Heart left ventricle (tissue), 16 donors: Measurements from ENCODE around the gene GPC6. TPM values are rescaled to one million over a fixed set of nuclear protein-coding genes. Genes with fewer than 3 reads are reported as not detected.

Experiments used
- ATAC-seq, 4 donors: fragments of 200-7000 bp; cut with Tn5 transposase; one replicate each; pipeline ENCODE4 v1.9.1; 2020 to 2022; ENCODE audit warnings: moderate library complexity in 4 of 4, mild to moderate bottlenecking in 3 of 4, moderate number of reproducible peaks in 1 of 4
- DNase-seq, 5 donors: peaks; one replicate each; pipeline ENCODE4 v3.0.0-alpha.2; 2020
- H3K27ac ChIP-seq, 12 donors: fragments of 200-600 bp; sonication (generic) in 4 of 12; one replicate each; pipeline versions ENCODE4 v1.5.0 to v1.8.0; 2016 to 2022; ENCODE audit warnings: mild to moderate bottlenecking in 2 of 12
- H3K27me3 ChIP-seq, 9 donors: fragments of 200-600 bp; sonication (generic) in 2 of 9; one replicate each; pipeline versions ENCODE4 v1.5.1 to v1.8.0; 2016 to 2022; ENCODE audit warnings: mild to moderate bottlenecking in 3 of 9
- H3K36me3 ChIP-seq, 9 donors: fragments of 200-600 bp; sonication (generic) in 2 of 9; one replicate each; pipeline versions ENCODE4 v1.5.0 to v1.8.0; 2018 to 2022; ENCODE audit warnings: mild to moderate bottlenecking in 2 of 9
- H3K4me1 ChIP-seq, 12 donors: fragments of 200-600 bp; sonication (generic) in 4 of 12; one replicate each; pipeline versions ENCODE4 v1.5.0 to v1.8.0; 2016 to 2022; ENCODE audit warnings: mild to moderate bottlenecking in 3 of 12
- H3K4me3 ChIP-seq, 12 donors: fragments of 200-600 bp; sonication (generic) in 4 of 12; one replicate each; pipeline versions ENCODE4 v1.5.0 to v1.8.0; 2017 to 2022; ENCODE audit warnings: mild to moderate bottlenecking in 9 of 12, moderate library complexity in 4 of 12
- H3K9me3 ChIP-seq, 12 donors: fragments of 200-600 bp; sonication (generic) in 4 of 12; one replicate each; pipeline versions ENCODE4 v1.5.0 to v1.8.0; 2016 to 2022; ENCODE audit warnings: mild to moderate bottlenecking in 1 of 12
- CTCF ChIP-seq, 12 donors: fragments of 200-600 bp; sonication (generic) in 4 of 12; IDR thresholded peaks; one replicate each; pipeline versions ENCODE4 v1.5.0 to v1.8.0; 2018 to 2022; ENCODE audit warnings: antibody characterized with exemption in 12 of 12, mild to moderate bottlenecking in 5 of 12
- POLR2A ChIP-seq, 2 donors: fragments of 450-650 bp; IDR thresholded peaks; one replicate each; pipeline ENCODE4 v1.6.1; 2017; ENCODE audit warnings: antibody characterized with exemption in 2 of 2, mild to moderate bottlenecking in 2 of 2, moderate library complexity in 2 of 2
- WGBS, 4 donors: extraction: QIAGEN DNeasy Blood & Tissue Kit in 2 of 4; methylation state at CpG; one replicate each; pipeline versions ENCODE4 v1.1.5 to v1.1.7; 2013 to 2018; 5-methylcytosine and 5-hydroxymethylcytosine counted together
- intact Hi-C, 10 donors: fragments of 100-400 bp; cut with DNase I; formaldehyde crosslinking; loops; one replicate each; pipeline versions ENCODE4 v1.11.1 to v1.14.2; 2022
- polyA plus RNA-seq, 2 donors: library from polyadenylated mRNA; stranded (reverse); fragments of 200-250 nt; gene quantifications; one replicate each; pipeline ENCODE4 v1.2.3, GENCODE V29; 2013
- total RNA-seq, 9 donors: library from RNA; depleted of rRNA in 2 of 9; stranded (reverse); fragments of >200 nt in 2 of 9; fragmentation: NEBNext Ultra II Directional in 3 of 9; extraction: Animal tissue kit (Norgen Biotek cat#: 25700) in 3 of 9; gene quantifications; one replicate each; pipeline versions ENCODE4 v1.1.0 to v1.2.4, GENCODE V29; 2016 to 2023
- donor health status: ischemic (EF 13 %, LVEDD 7.1; RV severe dilation, severe dysfunction).
- donor health status: healthy with polysubstance abuse.
- donor health status: DM: no; HTN: yes; CAD: no.
- donor health status: DM: no; HTN: no; CAD: no.
- donor health status: ischemic (EF 25% LVEDD 6.9; RV normal size, moderate dysfunction).
- donor health status: ischemic (EF 25% LVEDD 5.7; RV mildly dilated, moderate dysfunction).
- donor health status: healthy.
- donor health status: DM: yes; HTN: yes; CAD: no.
- donor health status: ischemic (EF 35%, LVEDD 5.7; RV mildly dilated, moderate dysfunction).
- donor health status: nonischemic (EF 11% LVEDD 7.7; RV severe dilation, severe dysfunction).
- donor health status: DM: yes; HTN: yes; CAD: no.
- donor health status: PGD.
- donor health status: ischemic (EF 29% LVEDD 5.4; RV normal size, mild dysfunction).
- donor health status: nonischemic (EF 23%, LVEDD 6.1; RV moderate dilation, normal function).

The GPC6 gene
- total and polyA plus RNA-seq, 11 donors: 0.08 to 6.2 (median 2.0) TPM

DNA sequence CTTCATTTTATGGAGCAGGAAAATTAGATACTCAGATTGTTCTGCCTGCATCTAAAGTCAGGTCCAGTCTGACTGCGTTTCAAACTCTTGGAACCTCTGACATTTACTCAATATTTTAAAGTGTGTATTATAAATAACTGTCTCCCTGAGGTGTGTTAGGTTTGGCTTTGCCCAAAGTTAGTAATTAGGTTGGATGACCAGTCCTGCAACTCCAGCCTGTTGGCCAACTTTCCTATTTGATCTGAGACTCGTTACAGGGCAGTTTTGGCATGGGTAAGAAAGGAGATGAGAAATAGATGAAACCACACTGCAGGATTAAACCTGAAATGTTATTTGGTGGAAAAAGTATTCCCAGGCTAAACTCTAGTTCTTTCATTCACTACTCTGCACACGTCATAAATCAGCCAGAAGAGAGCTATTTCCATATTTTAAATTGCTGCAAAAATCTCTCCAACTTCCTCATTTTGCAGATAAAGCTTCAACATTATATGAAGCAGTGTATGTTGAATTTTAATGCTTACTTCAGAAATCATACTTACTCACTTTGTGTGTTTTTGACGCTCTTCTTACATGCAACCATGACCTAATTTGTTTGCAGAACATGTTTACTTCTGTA is 895.8 kb downstream of the GPC6 start:
- ATAC-seq: no peak

DNA sequence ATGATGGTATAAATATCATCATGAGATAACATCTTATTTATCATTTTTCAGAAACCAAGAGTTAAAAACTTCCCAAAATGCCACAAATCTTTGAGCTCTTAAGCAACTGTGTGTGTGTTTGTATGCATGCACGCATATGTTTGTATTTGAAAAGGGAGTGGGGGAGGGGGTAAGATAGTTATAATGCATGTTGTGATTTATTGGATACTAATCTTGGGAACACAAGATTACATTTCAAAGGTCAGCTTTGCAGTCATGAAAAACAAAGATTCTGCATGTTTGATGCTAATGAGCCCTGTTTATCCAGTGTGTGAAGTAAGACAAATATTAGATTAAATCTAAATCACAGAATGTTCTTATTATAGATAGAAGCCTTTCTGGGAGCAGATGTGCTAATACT is 897.0 kb downstream of the GPC6 start:
- no peak for DNase-seq
- WGBS, 4 donors: 79 to 89% (median 83%) methylated on average over 1 of the region's 1 CpG
- H3K27me3 ChIP-seq: no peaks in the 10 kb centered on the region

More for the DNA sequence above, 895.8 kb downstream of the GPC6 start:
- no peaks in the 10 kb centered on the region for H3K27me3 ChIP-seq
- no peaks in the 10 kb centered on the region for H3K36me3 ChIP-seq
- no peaks in the 10 kb centered on the region for H3K9me3 ChIP-seq
- no peaks in the 10 kb centered on the region for H3K4me1 ChIP-seq
- WGBS, 4 donors: 70 to 75% (median 72%) methylated on average over 4 of the region's 4 CpGs
- no peak overlapping the region for H3K27ac ChIP-seq
- TF ChIP-seq POLR2A (IDR thresholded peaks at IDR 0.05): no peak
- no peak for TF ChIP-seq CTCF (IDR thresholded peaks at IDR 0.05)
- intact Hi-C loops: no loop called here
- no peak for DNase-seq
- no peak overlapping the region for H3K4me3 ChIP-seq

DNA sequence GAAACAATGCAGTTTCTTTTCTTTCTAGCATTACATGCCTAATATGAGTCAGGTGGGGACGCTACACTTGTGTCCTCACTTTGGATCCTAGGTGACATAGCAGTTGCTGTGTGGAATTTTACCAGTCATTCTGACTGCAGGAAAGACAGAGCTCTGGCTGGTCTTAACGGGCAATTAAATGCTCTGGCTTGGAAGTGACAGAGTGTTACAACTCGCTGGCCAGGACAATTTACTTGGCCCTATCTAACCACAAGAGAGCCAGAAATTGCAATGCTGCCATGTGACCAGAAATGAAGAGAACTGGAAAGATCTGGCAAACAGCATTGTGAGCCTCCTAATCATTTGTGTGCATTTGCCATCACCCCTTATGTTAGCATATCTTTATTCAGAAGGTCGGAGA is 901.8 kb downstream of the GPC6 start:
- peak in 4 of 5 donors; percentile 13 to 51 (median 37) for DNase-seq
- Histone ChIP-seq H3K9me3 (no peaks in the 10 kb centered on the region), H3K36me3 (no peaks in the 10 kb centered on the region), H3K27me3 (no peaks in the 10 kb centered on the region), H3K4me3 (no peak overlapping the region), H3K4me1 (peaks cover 0 to 12% (median 3%) of the 10 kb centered on the region in 12 donors), H3K27ac (peak overlapping the region in 11 of 12 donors; percentile 2 to 69 (median 38))
- intact Hi-C loops: no loop called here
- TF ChIP-seq CTCF (IDR thresholded peaks at IDR 0.05) (no peak), POLR2A (IDR thresholded peaks at IDR 0.05) (no peak)
- ATAC-seq: peak; percentile 96 to 99 (median 98)
- WGBS, 4 donors: 34 to 40% (median 38%) methylated on average over 4 of the region's 4 CpGs

More for the DNA sequence above, 897.0 kb downstream of the GPC6 start:
- Histone ChIP-seq H3K27ac (no peak overlapping the region), H3K9me3 (no peaks in the 10 kb centered on the region), H3K4me1 (peaks cover 0 to 6% (median 2%) of the 10 kb centered on the region in 12 donors), H3K36me3 (no peaks in the 10 kb centered on the region), H3K4me3 (no peak overlapping the region)
- ATAC-seq: no peak
- intact Hi-C loops: no loop called here
- TF ChIP-seq CTCF (IDR thresholded peaks at IDR 0.05) (no peak), POLR2A (IDR thresholded peaks at IDR 0.05) (no peak)

- Histone ChIP-seq H3K27me3 (no peaks in the 10 kb centered on the region), H3K4me1 (peaks cover 0 to 12% (median 3%) of the 10 kb centered on the region in 12 donors), H3K27ac (peak overlapping the region in 4 of 12 donors; percentile 5 to 38 (median 21)), H3K4me3 (no peak overlapping the region), H3K9me3 (no peaks in the 10 kb centered on the region), H3K36me3 (no peaks in the 10 kb centered on the region)
- intact Hi-C loops: no loop called here
- no peak for TF ChIP-seq CTCF (IDR thresholded peaks at IDR 0.05)
- no peak for TF ChIP-seq POLR2A (IDR thresholded peaks at IDR 0.05)
- 74 to 89% (median 81%) methylated on average over 2 of the region's 2 CpGs for WGBS, 4 donors
- DNase-seq (peak in 1 of 5 donors; percentile 27), ATAC-seq (peak in 2 of 4 donors; percentile 60 to 63)
These were observed 902.9 kb downstream of the GPC6 start for GRCh38 chr13:94129490-94129894.
